ACHN (cell line): ENCODE data around the gene BARHL1.

Experiments
- DNase-seq: peaks from one replicate; pipeline ENCODE4 v3.0.0-alpha.2; 2015
- in situ Hi-C: cut with HindIII; loops from 2 replicates; pipeline ENCODE4 v1.10.0; 2017; ENCODE audit warnings: low sequenced_read_pairs, low pct_ligation_motif_present, low pct_unique_long_range_greater_than_20kb

BARHL1 gene

DNA sequence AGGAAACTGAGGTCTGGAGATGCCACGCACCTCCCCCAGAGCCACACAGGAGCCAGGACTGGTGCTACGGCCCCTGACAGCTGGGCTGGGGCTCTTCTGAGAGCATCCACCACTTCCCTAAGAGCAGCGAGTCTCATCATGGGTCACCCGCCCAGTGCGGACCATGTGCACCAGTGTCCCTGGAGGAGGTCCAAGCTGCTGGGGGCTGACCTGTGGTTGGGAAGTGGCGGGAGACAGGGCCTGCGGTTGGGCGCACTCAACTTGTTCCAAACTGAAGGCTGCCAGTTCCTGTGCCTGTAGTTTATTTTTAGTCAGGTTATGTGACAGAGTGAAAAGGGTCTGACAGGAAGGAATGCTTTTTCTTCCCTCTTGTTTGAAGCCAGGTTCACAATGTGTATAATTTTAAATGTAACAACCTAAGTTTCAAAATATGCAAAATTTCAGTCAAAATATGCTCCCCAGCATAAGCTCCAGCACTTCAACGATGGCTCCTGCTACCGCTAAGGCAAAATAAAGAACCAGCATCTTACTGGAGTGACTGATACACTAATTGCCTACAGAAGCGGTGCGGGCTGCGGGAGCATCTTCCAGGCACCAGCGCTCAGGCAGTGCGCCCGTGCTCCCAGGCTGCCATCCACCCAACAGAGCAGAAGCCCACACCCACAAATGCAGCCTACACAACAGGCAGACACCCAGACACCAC, 14.8 kb downstream of the BARHL1 start:
- DNase-seq: no peak
- in situ Hi-C loops: no loop called here

- in situ Hi-C loops: no loop called here
- no peak for DNase-seq
Observed at GRCh38 chr9:132600326-132600984, 18.0 kb downstream of the BARHL1 start.

GRCh38 chr9:132602207-132602606, 19.8 kb downstream of the BARHL1 start:
- in situ Hi-C loops: no loop called here

GRCh38 chr9:132605387-132605786, 23.0 kb downstream of the BARHL1 start:
- no peak for DNase-seq
- in situ Hi-C loops: no loop called here

More at GRCh38 chr9:132602207-132602606, 19.8 kb downstream of the BARHL1 start:
- no peak for DNase-seq

DNA sequence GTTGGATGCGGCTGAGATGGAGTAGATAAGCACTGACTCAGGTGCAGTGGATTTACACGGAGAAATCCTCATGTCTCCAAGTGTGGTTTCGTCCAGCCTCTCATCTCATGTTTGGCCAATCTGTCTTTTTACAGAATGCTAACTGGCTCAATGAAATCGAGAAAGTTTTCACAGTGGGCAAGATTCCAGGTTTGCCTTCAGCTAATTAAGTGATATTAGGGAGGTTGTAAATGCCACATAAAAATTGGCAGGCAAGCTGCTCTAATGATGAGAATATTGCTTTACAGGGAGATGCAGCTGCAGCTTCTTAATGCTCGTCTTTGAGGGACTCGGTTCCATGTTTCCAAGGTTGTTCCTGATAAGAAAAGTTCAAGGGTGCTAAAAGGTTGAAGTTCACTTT, 23.7 kb downstream of the BARHL1 start:
- in situ Hi-C loops: no loop called here

GRCh38 chr9:132609184-132609583, 26.8 kb downstream of the BARHL1 start:
- in situ Hi-C loops: no loop called here
- no peak for DNase-seq

More for the DNA sequence above, 23.7 kb downstream of the BARHL1 start:
- no peak for DNase-seq

GRCh38 chr9:132609829-132610228, 27.4 kb downstream of the BARHL1 start:
- in situ Hi-C loops: no loop called here
- no peak for DNase-seq

- in situ Hi-C loops: no loop called here
- DNase-seq: no peak
Observed at GRCh38 chr9:132610661-132611060, 28.3 kb downstream of the BARHL1 start.

- DNase-seq: no peak
- in situ Hi-C loops: no loop called here
Observed at GRCh38 chr9:132614324-132614723, 31.9 kb downstream of the BARHL1 start.

GRCh38 chr9:132615774-132616173, 33.4 kb downstream of the BARHL1 start:
- in situ Hi-C loops: no loop called here
- no peak for DNase-seq

GRCh38 chr9:132616725-132617124, 34.3 kb downstream of the BARHL1 start:
- in situ Hi-C loops: no loop called here
- no peak for DNase-seq

GRCh38 chr9:132622159-132622558, 39.8 kb downstream of the BARHL1 start:
- in situ Hi-C loops: no loop called here
- DNase-seq: no peak

DNA sequence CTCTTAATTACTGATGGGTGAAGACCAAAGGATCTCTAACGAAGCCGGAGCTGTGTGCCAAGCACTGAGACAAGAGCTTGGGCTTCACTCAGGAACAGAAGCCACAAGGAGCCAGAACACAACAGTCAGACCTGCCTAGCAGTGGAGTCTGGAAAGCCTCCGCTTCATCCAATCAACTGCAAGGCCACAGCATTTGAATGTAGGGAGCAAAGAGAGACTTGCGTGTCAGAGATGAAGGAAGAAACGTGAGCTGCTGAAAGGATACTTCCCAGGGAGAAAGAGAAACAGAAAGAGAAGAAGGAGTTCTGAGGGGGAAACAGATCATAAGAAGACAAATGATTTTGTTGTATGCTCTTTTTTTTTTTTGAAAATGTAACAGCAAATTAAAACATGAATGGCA, 43.9 kb downstream of the BARHL1 start:
- in situ Hi-C loops: no loop called here
- DNase-seq: no peak

DNA sequence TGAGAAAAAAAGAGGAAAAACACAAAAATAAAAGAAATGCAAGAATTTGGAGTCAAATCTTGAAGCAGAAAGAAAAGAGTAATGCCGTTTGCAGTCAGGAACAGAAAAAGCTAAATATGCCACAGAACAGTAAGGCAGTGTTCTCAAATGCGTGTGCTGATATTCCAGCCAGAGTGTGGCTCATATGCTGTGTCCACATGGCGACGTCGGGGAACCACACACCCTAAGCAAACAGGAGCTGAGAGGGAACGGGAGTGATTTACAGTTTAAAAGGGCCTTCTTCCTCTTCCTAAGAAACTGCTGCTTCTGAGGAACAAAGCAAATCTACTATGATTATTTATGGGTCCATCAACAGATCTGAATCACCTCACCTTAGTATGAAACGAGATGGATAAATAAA, 44.7 kb downstream of the BARHL1 start:
- no peak for DNase-seq
- in situ Hi-C loops: no loop called here

DNA sequence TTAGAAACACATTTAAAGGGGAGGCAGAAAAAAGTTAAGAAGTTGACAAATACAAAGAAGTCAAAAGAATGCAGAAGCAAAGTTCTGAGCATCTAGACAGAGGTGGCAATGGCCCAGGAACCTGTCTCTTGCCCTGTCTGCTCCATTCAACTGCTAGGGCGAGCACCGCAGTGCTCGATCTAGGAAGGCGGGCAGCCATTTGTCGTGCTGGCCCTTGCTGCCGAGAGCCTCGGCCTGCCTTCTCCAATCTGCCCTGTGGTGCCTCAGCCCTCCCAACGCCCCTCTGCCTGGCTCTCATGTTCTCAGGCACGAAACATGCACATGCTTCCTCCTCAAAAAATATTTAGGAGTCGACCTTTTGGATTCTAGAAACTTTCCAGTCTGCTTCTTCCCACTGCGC, 45.2 kb downstream of the BARHL1 start:
- no peak for DNase-seq

DNA sequence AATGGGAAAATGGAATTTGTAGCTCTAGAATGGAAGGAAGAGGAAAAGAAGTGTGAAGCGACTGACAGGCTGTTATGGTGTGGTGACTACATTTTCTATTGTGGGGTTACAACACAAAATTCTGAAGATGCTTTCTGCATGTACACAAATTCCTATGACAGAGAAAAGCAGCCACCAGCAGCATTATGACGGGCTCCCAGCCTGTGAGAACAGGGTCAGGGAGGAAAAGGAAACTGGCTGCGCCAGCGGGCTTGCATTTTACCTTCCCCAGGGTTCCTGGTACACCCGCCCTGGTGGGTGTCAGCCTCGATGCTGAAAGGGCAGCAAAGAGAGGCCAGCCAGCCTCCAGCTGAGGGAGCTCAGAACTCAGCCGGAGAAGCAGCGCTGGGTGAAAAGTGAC, 46.3 kb downstream of the BARHL1 start:
- in situ Hi-C loops: no loop called here
- no peak for DNase-seq

More for the DNA sequence above, 45.2 kb downstream of the BARHL1 start:
- in situ Hi-C loops: no loop called here

GRCh38 chr9:132630116-132630515, 47.7 kb downstream of the BARHL1 start:
- in situ Hi-C loops: no loop called here
- no peak for DNase-seq

DNA sequence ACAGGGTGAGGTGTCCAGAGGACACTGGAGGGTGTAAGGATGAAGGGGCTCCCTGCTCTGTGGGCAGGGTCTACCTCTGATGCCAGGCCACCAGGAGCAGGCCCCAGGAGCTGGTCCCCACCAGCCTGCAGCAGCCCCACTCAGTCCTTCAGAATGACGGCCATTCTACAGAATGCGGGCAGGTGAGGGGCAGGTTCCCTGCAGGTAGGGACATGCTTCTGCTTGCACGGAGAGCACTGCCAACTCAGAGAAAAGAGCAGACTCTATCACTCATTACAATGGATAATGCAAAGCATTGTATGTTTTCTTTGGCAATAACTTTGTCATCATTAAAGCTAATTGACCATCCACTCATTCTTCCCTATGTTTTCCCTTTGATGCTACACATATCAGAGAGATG, 48.4 kb downstream of the BARHL1 start:
- in situ Hi-C loops: no loop called here
- no peak for DNase-seq

- DNase-seq: no peak
- in situ Hi-C loops: no loop called here
Observed at GRCh38 chr9:132631280-132631679, 48.9 kb downstream of the BARHL1 start.

GRCh38 chr9:132631685-132632084, 49.3 kb downstream of the BARHL1 start:
- no peak for DNase-seq
- in situ Hi-C loops: no loop called here
